ENCODE measurements around the gene GUCD1. TPM values are rescaled to one million over a fixed set of nuclear protein-coding genes. Genes with fewer than 3 reads are reported as not detected.

Gene GUCD1
- polyA plus RNA-seq, 3 donors, result 67.1 to 85.9 (median 72.5) TPM

DNA sequence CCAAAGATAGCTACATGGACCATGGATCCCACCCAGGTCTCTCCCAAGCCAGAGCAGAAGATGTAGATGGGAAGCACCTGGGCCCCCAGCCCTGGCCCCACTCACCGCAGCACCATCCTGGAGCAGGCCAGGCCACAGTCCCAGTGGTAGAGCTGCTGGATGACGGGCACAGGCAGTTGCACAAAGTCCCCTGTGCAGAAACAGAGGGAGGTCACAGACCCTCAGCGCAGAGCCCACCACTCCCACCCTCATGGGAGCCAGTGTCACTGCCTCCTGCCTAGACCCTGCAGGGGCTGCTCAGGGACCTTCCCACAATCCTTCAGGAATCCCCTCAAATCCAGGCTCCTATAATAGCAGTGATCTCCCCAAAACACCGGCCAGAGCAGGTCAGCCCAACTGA is 6.1 kb downstream of the GUCD1 start:
- Histone ChIP-seq H3K9ac (ENCODE audit: insufficient read depth, low read length, poor library complexity, severe bottlenecking) (no peak overlapping the region), H3K4me3 (replicated peaks in 1 of 3; ENCODE audit: low read depth in 2 of 3, low read length in 3 of 3) (no peak overlapping the region), H3K9me3 (replicated peaks in 1 of 2; ENCODE audit: control insufficient read depth in 1 of 2, insufficient read depth in 1 of 2, low read length in 2 of 2) (no peaks in the 10 kb centered on the region), H4K20me1 (ENCODE audit: insufficient read depth, low read length) (peaks cover 72% of the 10 kb centered on the region), H3K27ac (ENCODE audit: low read depth in 1 of 2, low read length in 2 of 2) (peak overlapping the region in 1 of 2 donors; percentile 73), H3K79me2 (ENCODE audit: insufficient read depth, low read length) (peaks cover 66% of the 10 kb centered on the region), H3K36me3 (replicated peaks in 1 of 2; ENCODE audit: control insufficient read depth in 1 of 2, insufficient read depth in 2 of 2, low read length in 2 of 2) (peaks cover 48 to 71% of the 10 kb centered on the region in 2 donors), H3K4me2 (replicated peaks; ENCODE audit: extremely low read depth, low read length, poor library complexity, severe bottlenecking) (no peak overlapping the region), H2AFZ (ENCODE audit: insufficient read depth, low read depth, low read length, poor library complexity, severe bottlenecking) (no peak overlapping the region), H3K4me1 (ENCODE audit: control insufficient read depth in 1 of 2, insufficient read depth in 2 of 2, low read length in 2 of 2) (peaks cover 27 to 29% of the 10 kb centered on the region in 2 donors), H3K27me3 (ENCODE audit: control insufficient read depth in 2 of 2, insufficient read depth in 2 of 2, low read length in 2 of 2) (no peaks in the 10 kb centered on the region)
- DNase-seq, result no peak
- TF ChIP-seq CTCF (IDR thresholded peaks at IDR 0.05), result no peak
- no peak overlapping the region for H3K4me3 Mint-ChIP-seq
- intact Hi-C loops (cut with micrococcal nuclease), result no loop called here
- 100% methylated on average over 4 of the region's 4 CpGs for WGBS (ENCODE audit: insufficient coverage)
- no peaks in the 10 kb centered on the region for H3K9me3 Mint-ChIP-seq
- H3K36me3 Mint-ChIP-seq, result peaks cover 61 to 81% of the 10 kb centered on the region in 2 donors
- peaks cover 0 to 3% (median 2%) of the 10 kb centered on the region in 3 donors for H3K27me3 Mint-ChIP-seq (ENCODE audit: low read depth in 3 of 3)
- peaks cover 38% of the 10 kb centered on the region for H3K4me1 Mint-ChIP-seq
- peak overlapping the region in 4 of 7 donors; percentile 64 to 99 (median 83) for H3K27ac Mint-ChIP-seq

DNA sequence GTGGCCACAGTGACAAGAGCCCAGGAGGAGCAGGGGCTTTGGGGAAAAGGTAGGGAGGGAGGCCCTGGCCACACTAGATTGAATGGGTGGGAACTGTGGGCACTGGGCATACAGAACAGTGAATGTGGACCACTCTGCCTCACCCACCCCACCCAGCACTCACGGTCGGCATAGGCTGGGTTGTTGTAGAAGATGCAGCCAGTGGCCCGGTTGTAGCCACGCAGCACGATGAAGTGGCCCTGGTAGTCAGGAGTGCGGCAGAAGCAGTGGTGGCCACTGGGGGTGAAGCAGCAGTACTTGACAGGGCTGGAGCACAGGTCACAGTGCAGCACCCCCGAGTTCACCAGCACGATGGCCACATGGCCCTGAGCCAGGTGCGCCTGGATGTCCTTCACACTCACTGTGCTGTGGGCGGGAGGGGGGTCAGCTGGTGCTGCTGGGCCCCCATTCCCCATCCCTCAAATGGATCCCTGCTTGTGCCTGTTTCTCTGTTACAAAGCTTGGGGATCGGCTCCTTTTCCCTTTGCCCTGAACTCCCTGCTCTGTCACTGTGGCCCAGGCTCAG is 11.2 kb downstream of the GUCD1 start:
- Histone ChIP-seq H3K79me2 (ENCODE audit: insufficient read depth, low read length) (peaks cover 28% of the 10 kb centered on the region), H3K9me3 (replicated peaks in 1 of 2; ENCODE audit: control insufficient read depth in 1 of 2, insufficient read depth in 1 of 2, low read length in 2 of 2) (no peaks in the 10 kb centered on the region), H4K20me1 (ENCODE audit: insufficient read depth, low read length) (peaks cover 65% of the 10 kb centered on the region), H3K4me3 (replicated peaks in 1 of 3; ENCODE audit: low read depth in 2 of 3, low read length in 3 of 3) (no peak overlapping the region), H3K27ac (ENCODE audit: low read depth in 1 of 2, low read length in 2 of 2) (peak overlapping the region in 1 of 2 donors; percentile 14), H3K4me1 (ENCODE audit: control insufficient read depth in 1 of 2, insufficient read depth in 2 of 2, low read length in 2 of 2) (peaks cover 27 to 28% of the 10 kb centered on the region in 2 donors), H3K27me3 (ENCODE audit: control insufficient read depth in 2 of 2, insufficient read depth in 2 of 2, low read length in 2 of 2) (no peaks in the 10 kb centered on the region), H2AFZ (ENCODE audit: insufficient read depth, low read depth, low read length, poor library complexity, severe bottlenecking) (no peak overlapping the region), H3K4me2 (replicated peaks; ENCODE audit: extremely low read depth, low read length, poor library complexity, severe bottlenecking) (no peak overlapping the region), H3K36me3 (replicated peaks in 1 of 2; ENCODE audit: control insufficient read depth in 1 of 2, insufficient read depth in 2 of 2, low read length in 2 of 2) (peaks cover 71 to 92% of the 10 kb centered on the region in 2 donors), H3K9ac (ENCODE audit: insufficient read depth, low read length, poor library complexity, severe bottlenecking) (no peak overlapping the region)
- no peak for TF ChIP-seq CTCF (IDR thresholded peaks at IDR 0.05)
- peaks cover 79 to 96% of the 10 kb centered on the region in 2 donors for H3K36me3 Mint-ChIP-seq
- no peak overlapping the region for H3K4me3 Mint-ChIP-seq
- peaks cover 33% of the 10 kb centered on the region for H3K4me1 Mint-ChIP-seq
- WGBS (ENCODE audit: insufficient coverage), result 97% methylated on average over 8 of the region's 11 CpGs
- DNase-seq, result no peak
- intact Hi-C loops (cut with micrococcal nuclease), result no loop called here
- peak overlapping the region in 2 of 7 donors; percentile 73 to 75 for H3K27ac Mint-ChIP-seq
- H3K9me3 Mint-ChIP-seq, result no peaks in the 10 kb centered on the region
- H3K27me3 Mint-ChIP-seq (ENCODE audit: low read depth in 3 of 3), result peaks cover 0 to 2% (median 1%) of the 10 kb centered on the region in 3 donors

All from CD14-positive monocyte (primary cell).